ENCODE measurements around the gene KCTD10.

- TF ChIP-seq CTCF (IDR thresholded peaks at IDR 0.05) = no peak
- TF ChIP-seq POLR2A (IDR thresholded peaks at IDR 0.05) = no peak
Observed at GRCh38 chr12:109485201-109485600, 8.1 kb upstream of the KCTD10 start.

All from uterus (tissue), 2 donors.